HFFc6 (cell line): ENCODE data around the gene CLCA2. TPM values are rescaled to one million over a fixed set of nuclear protein-coding genes. Genes with fewer than 3 reads are reported as not detected.

Experiments
- DNase-seq: peaks from one replicate; pipeline ENCODE4 v3.0.0-alpha.2; 2018
- H3K27ac Mint-ChIP-seq: 2 replicates; pipeline ENCODE4 v1.8.0; 2020; ENCODE audit warnings: mild to moderate bottlenecking, mixed read lengths
- H3K27me3 Mint-ChIP-seq: 2 replicates; pipeline ENCODE4 v1.8.0; 2021; ENCODE audit warnings: mild to moderate bottlenecking, moderate library complexity, mixed read lengths; ENCODE audit not compliant: insufficient read depth
- H3K36me3 Mint-ChIP-seq: 2 replicates; pipeline ENCODE4 v1.8.0; 2021; ENCODE audit warnings: low read depth, mixed read lengths
- H3K4me1 Mint-ChIP-seq: 2 replicates; pipeline ENCODE4 v1.8.0; 2020; ENCODE audit warnings: low read depth, mixed read lengths
- H3K4me3 Mint-ChIP-seq: 2 replicates; pipeline ENCODE4 v1.8.0; 2020; ENCODE audit warnings: mild to moderate bottlenecking, moderate library complexity, mixed read lengths
- H3K9me3 Mint-ChIP-seq: 2 replicates; pipeline ENCODE4 v1.8.0; 2020; ENCODE audit warnings: mild to moderate bottlenecking, mixed read lengths
- CTCF ChIP-seq: fragments of 200-600 bp; sonication (generic); IDR thresholded peaks from 2 replicates; pipeline ENCODE4 v1.5.0; 2021; ENCODE audit warnings: antibody characterized with exemption, mild to moderate bottlenecking
- total RNA-seq, 6 experiments: library from RNA; stranded (reverse); fragmentation: NEBNext Ultra II Directional; extraction: Animal tissue kit (Norgen Biotek cat#: 25700); gene quantifications; 2 replicates in 1 of 6; 3 replicates in 5 of 6; pipeline ENCODE4 v1.2.3, GENCODE V29; 2021

The CLCA2 gene
- total RNA-seq, 6 experiments from 2014 or later = 0.09 to 0.50 (median 0.18) TPM

- Mint-ChIP-seq H3K4me3 (no peak overlapping the region), H3K27me3 (peaks cover 6% of the 10 kb centered on the region; the same call in 1 of the 2 replicates), H3K36me3 (no peaks in the 10 kb centered on the region), H3K27ac (no peak overlapping the region), H3K4me1 (no peaks in the 10 kb centered on the region), H3K9me3 (no peaks in the 10 kb centered on the region)
- TF ChIP-seq CTCF = no peak
- DNase-seq = no peak
Observed at GRCh38 chr1:86453664-86454063, 29.7 kb downstream of the CLCA2 start.

GRCh38 chr1:86455073-86455472 lies 31.1 kb downstream of the CLCA2 start:
- Mint-ChIP-seq H3K27ac (no peak overlapping the region), H3K27me3 (peaks cover 6% of the 10 kb centered on the region; the same call in 1 of the 2 replicates), H3K4me1 (no peaks in the 10 kb centered on the region), H3K36me3 (no peaks in the 10 kb centered on the region), H3K4me3 (no peak overlapping the region), H3K9me3 (no peaks in the 10 kb centered on the region)
- TF ChIP-seq CTCF = no peak
- no peak for DNase-seq

- H3K27me3 Mint-ChIP-seq = peaks cover 15% of the 10 kb centered on the region
- no peak overlapping the region for H3K4me3 Mint-ChIP-seq
- no peaks in the 10 kb centered on the region for H3K4me1 Mint-ChIP-seq
- H3K36me3 Mint-ChIP-seq = no peaks in the 10 kb centered on the region
- DNase-seq = no peak
- no peak for TF ChIP-seq CTCF
- no peaks in the 10 kb centered on the region for H3K9me3 Mint-ChIP-seq
- no peak overlapping the region for H3K27ac Mint-ChIP-seq
Observed at GRCh38 chr1:86460998-86461397, 37.0 kb downstream of the CLCA2 start.

GRCh38 chr1:86461482-86461881 lies 37.5 kb downstream of the CLCA2 start:
- Mint-ChIP-seq H3K27me3 (peaks cover 15% of the 10 kb centered on the region), H3K36me3 (no peaks in the 10 kb centered on the region)
- DNase-seq = no peak

GRCh38 chr1:86464819-86465218 lies 40.8 kb downstream of the CLCA2 start:
- no peak for TF ChIP-seq CTCF
- no peaks in the 10 kb centered on the region for H3K4me1 Mint-ChIP-seq
- H3K36me3 Mint-ChIP-seq = no peaks in the 10 kb centered on the region
- H3K4me3 Mint-ChIP-seq = no peak overlapping the region
- peaks cover 13% of the 10 kb centered on the region for H3K27me3 Mint-ChIP-seq
- no peak overlapping the region for H3K27ac Mint-ChIP-seq
- no peak for DNase-seq
- H3K9me3 Mint-ChIP-seq = no peaks in the 10 kb centered on the region

More at GRCh38 chr1:86461482-86461881, 37.5 kb downstream of the CLCA2 start:
- Mint-ChIP-seq H3K4me1 (no peaks in the 10 kb centered on the region), H3K27ac (no peak overlapping the region), H3K4me3 (no peak overlapping the region), H3K9me3 (no peaks in the 10 kb centered on the region)
- no peak for TF ChIP-seq CTCF
